ENCODE measurements around the gene TFDP2.

Gene TFDP2

DNA sequence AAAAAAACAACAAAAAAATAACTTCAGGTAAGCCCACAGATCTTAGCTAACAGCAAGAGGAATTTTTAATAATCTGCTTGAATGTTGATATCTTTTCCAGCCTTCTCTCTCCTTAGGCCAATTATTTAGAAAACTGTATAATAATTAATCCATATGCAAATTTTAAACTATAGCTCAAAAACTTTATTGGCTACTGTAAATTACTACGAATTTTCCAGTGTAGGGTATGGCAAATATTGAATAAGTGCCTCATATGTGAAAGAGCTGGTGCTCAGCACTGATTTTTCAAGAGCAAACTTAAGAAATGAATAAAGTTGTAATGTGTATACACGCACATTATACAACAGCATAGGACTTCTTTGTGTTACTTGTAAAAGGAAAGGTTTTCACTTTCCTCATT is 123.0 kb downstream of the TFDP2 start:
- H3K4me3 ChIP-seq (replicated peaks in 1 of 2; ENCODE audit: low read depth in 2 of 2, low read length in 2 of 2), result no peak overlapping the region
- TF ChIP-seq, protein P1, sequence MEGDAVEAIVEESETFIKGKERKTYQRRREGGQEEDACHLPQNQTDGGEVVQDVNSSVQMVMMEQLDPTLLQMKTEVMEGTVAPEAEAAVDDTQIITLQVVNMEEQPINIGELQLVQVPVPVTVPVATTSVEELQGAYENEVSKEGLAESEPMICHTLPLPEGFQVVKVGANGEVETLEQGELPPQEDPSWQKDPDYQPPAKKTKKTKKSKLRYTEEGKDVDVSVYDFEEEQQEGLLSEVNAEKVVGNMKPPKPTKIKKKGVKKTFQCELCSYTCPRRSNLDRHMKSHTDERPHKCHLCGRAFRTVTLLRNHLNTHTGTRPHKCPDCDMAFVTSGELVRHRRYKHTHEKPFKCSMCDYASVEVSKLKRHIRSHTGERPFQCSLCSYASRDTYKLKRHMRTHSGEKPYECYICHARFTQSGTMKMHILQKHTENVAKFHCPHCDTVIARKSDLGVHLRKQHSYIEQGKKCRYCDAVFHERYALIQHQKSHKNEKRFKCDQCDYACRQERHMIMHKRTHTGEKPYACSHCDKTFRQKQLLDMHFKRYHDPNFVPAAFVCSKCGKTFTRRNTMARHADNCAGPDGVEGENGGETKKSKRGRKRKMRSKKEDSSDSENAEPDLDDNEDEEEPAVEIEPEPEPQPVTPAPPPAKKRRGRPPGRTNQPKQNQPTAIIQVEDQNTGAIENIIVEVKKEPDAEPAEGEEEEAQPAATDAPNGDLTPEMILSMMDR (IDR thresholded peaks at IDR 0.05; ENCODE audit: low read depth, low read length), result no peak
- DNase-seq (ENCODE audit: low read depth in 2 of 2), result no peak

- peak in 1 of 2 donors; percentile 41 for DNase-seq (ENCODE audit: low read depth in 2 of 2)
- H3K4me3 ChIP-seq (replicated peaks in 1 of 2; ENCODE audit: low read depth in 2 of 2, low read length in 2 of 2), result no peak overlapping the region
- TF ChIP-seq, protein P1 (IDR thresholded peaks at IDR 0.05; ENCODE audit: low read depth, low read length), result no peak
Observed at GRCh38 chr3:142022381-142022780, 127.0 kb downstream of the TFDP2 start.

DNA sequence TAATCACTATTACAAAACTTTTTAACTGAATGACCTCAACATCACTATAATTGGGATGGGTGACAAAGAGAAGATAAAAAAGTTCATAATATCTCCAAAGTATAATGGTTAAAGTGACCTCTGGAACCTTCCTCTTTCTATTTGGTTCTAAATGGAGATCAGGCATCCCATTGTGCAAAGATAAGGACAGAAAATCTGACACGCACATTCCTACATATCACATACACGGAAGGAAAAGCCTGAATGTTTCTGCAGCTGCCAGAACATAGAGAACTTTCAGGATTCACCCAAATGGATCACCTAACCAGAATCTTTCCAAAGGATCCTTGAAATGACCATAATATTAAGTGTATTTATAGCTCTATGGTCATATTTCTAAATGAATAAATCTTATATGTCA is 128.2 kb downstream of the TFDP2 start:
- H3K4me3 ChIP-seq (replicated peaks in 1 of 2; ENCODE audit: low read depth in 2 of 2, low read length in 2 of 2), result no peak overlapping the region
- DNase-seq (ENCODE audit: low read depth in 2 of 2), result no peak
- TF ChIP-seq, protein P1 (IDR thresholded peaks at IDR 0.05; ENCODE audit: low read depth, low read length), result no peak

DNA sequence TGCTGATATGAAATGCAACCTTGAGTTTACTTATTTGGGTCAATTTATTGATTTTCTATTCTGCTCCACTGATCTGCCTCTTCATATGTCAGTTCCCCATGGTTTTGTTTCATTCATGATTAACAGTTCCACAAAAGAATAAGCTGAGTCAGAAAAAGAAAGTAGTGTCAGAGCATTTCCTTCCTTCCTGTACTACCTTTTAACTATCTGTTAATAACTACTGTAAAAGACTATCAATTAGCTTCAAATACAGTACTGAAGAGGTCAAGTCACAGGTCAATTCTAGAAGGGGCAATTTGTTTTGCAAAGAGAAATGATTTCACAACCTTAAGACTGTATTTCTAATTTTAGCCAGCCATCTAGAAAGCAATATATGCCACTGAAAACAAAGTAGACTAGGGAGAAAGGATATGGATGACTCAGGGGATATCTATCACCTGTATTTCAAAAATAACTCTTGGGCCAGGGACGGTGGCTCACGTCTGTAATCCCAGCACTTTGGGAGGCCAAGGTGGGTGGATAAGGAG is 129.5 kb downstream of the TFDP2 start:
- TF ChIP-seq, protein P1 (IDR thresholded peaks at IDR 0.05; ENCODE audit: low read depth, low read length), result no peak
- no peak overlapping the region for H3K4me3 ChIP-seq (replicated peaks in 1 of 2; ENCODE audit: low read depth in 2 of 2, low read length in 2 of 2)
- peak in 1 of 2 donors; percentile 25 for DNase-seq (ENCODE audit: low read depth in 2 of 2)

- DNase-seq (ENCODE audit: low read depth in 2 of 2), result no peak
- TF ChIP-seq, protein P1 (IDR thresholded peaks at IDR 0.05; ENCODE audit: low read depth, low read length), result no peak
- H3K4me3 ChIP-seq (replicated peaks in 1 of 2; ENCODE audit: low read depth in 2 of 2, low read length in 2 of 2), result no peak overlapping the region
Observed at GRCh38 chr3:142013993-142014392, 135.4 kb downstream of the TFDP2 start.

DNA sequence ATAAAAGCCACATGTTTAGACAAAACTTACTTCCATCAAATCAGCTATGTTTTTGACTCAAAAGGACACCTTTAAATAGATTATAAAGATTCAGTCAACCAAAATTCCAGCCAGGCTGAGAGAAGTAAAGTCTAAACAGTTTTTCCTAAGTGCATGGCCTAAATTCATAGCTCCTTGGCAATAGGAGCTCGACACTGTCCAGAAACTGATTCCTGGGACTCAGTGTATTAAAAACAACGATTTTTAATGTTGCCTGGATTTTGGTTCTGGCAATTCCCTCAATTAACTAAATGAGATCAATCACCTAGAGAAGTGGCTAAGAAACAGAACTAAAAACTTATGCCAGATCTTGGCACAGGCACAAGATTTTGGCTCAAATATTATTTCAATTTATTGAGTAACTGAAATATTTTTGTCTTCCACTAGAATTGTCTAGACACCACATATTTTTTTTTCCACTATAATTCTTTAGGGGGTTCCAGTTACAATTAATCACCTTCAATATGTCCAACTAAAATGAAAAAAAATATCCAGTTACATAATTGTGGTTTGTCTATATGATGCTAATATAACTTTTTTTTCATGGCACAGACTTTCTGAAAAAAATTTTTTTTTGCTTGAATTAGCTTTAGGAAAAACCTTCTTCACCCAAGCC is 135.9 kb downstream of the TFDP2 start:
- DNase-seq (ENCODE audit: low read depth in 2 of 2), result no peak
- no peak overlapping the region for H3K4me3 ChIP-seq (replicated peaks in 1 of 2; ENCODE audit: low read depth in 2 of 2, low read length in 2 of 2)
- TF ChIP-seq, protein P1 (IDR thresholded peaks at IDR 0.05; ENCODE audit: low read depth, low read length), result no peak

GRCh38 chr3:142009029-142009428 is 140.3 kb downstream of the TFDP2 start:
- DNase-seq (ENCODE audit: low read depth in 2 of 2), result no peak
- H3K4me3 ChIP-seq (replicated peaks in 1 of 2; ENCODE audit: low read depth in 2 of 2, low read length in 2 of 2), result no peak overlapping the region
- TF ChIP-seq, protein P1 (IDR thresholded peaks at IDR 0.05; ENCODE audit: low read depth, low read length), result no peak
